ENCODE results near the gene PRKAG2.

The PRKAG2 gene

GRCh38 chr7:151707105-151707469 is 169.8 kb downstream of the PRKAG2 start:
- no peak for DNase-seq

GRCh38 chr7:151706277-151707104 is 170.4 kb downstream of the PRKAG2 start:
- peak; percentile 37 for DNase-seq

- peak; percentile 69 for DNase-seq
Observed at GRCh38 chr7:151705636-151706276, 171.2 kb downstream of the PRKAG2 start.

- DNase-seq, result no peak
Observed at GRCh38 chr7:151704960-151705635, 171.8 kb downstream of the PRKAG2 start.

- DNase-seq, result no peak
Observed at GRCh38 chr7:151704299-151704959, 172.5 kb downstream of the PRKAG2 start.

GRCh38 chr7:151702961-151703360 is 174.0 kb downstream of the PRKAG2 start:
- no peak for DNase-seq

- DNase-seq, result peak; percentile 50
Observed at GRCh38 chr7:151700586-151701165, 176.2 kb downstream of the PRKAG2 start.

GRCh38 chr7:151699928-151700319 is 177.0 kb downstream of the PRKAG2 start:
- DNase-seq, result peak; percentile 67

GRCh38 chr7:151699147-151699927 is 177.6 kb downstream of the PRKAG2 start:
- DNase-seq, result peak; percentile 98

GRCh38 chr7:151697942-151698341 is 179.0 kb downstream of the PRKAG2 start:
- DNase-seq, result no peak

- no peak for DNase-seq
Observed at GRCh38 chr7:151697515-151697895, 179.4 kb downstream of the PRKAG2 start.

- DNase-seq, result no peak
Observed at GRCh38 chr7:151696721-151697514, 180.0 kb downstream of the PRKAG2 start.

GRCh38 chr7:151695951-151696541 is 180.9 kb downstream of the PRKAG2 start:
- no peak for DNase-seq

GRCh38 chr7:151694828-151695580 is 181.9 kb downstream of the PRKAG2 start:
- DNase-seq, result no peak

- DNase-seq, result no peak
Observed at GRCh38 chr7:151694441-151694827, 182.5 kb downstream of the PRKAG2 start.

GRCh38 chr7:151693140-151693539 is 183.8 kb downstream of the PRKAG2 start:
- no peak for DNase-seq

- no peak for DNase-seq
Observed at GRCh38 chr7:151692721-151693120, 184.2 kb downstream of the PRKAG2 start.

GRCh38 chr7:151691449-151691848 is 185.5 kb downstream of the PRKAG2 start:
- no peak for DNase-seq

GRCh38 chr7:151690606-151691005 is 186.3 kb downstream of the PRKAG2 start:
- DNase-seq, result peak; percentile 61

Data from fibroblast of skin of abdomen (primary cell).